Keratinocyte (primary cell): ENCODE data around the gene RFX6. TPM values are rescaled to one million over a fixed set of nuclear protein-coding genes. Genes with fewer than 3 reads are reported as not detected.

Experiments
- DNase-seq: peaks from one replicate; pipeline ENCODE4 v3.0.0-alpha.2; 2011; ENCODE audit warnings: low read depth, missing footprints, low spot score
- FAIRE-seq: peaks from 2 replicates; lab custom pipeline; 2011; peaks lifted over from hg19 to GRCh38; lab: Jason Lieb, UNC
- H2AFZ ChIP-seq: 2 replicates; pipeline ENCODE4 v1.6.0; 2012; ENCODE audit warnings: low read length, control low read depth, inconsistent platforms; ENCODE audit not compliant: control insufficient read depth
- H3K27ac ChIP-seq: 2 replicates; pipeline ENCODE4 v1.5.1; 2011; ENCODE audit warnings: low read length; ENCODE audit not compliant: control insufficient read depth, insufficient read depth
- H3K27me3 ChIP-seq: 3 replicates; pipeline ENCODE4 v1.6.0; 2011; ENCODE audit warnings: low read length; ENCODE audit not compliant: control insufficient read depth, insufficient read depth; ENCODE audit errors: extremely low read depth
- H3K36me3 ChIP-seq, 2 experiments: 2 replicates in 1 of 2; 3 replicates in 1 of 2; pipeline ENCODE4 v1.5.1; 2011; ENCODE audit warnings: low read length in 2 of 2, mild to moderate bottlenecking in 1 of 2; ENCODE audit not compliant: control insufficient read depth in 2 of 2, insufficient read depth in 2 of 2; ENCODE audit errors: extremely low read depth in 1 of 2
- H3K4me1 ChIP-seq: 3 replicates; pipeline ENCODE4 v1.5.1; 2011; ENCODE audit warnings: low read length; ENCODE audit not compliant: control insufficient read depth, insufficient read depth; ENCODE audit errors: extremely low read depth
- H3K4me2 ChIP-seq: 3 replicates; pipeline ENCODE4 v1.6.0; 2011; ENCODE audit warnings: low read depth, low read length; ENCODE audit not compliant: control insufficient read depth, insufficient read depth; ENCODE audit errors: extremely low read depth
- H3K4me3 ChIP-seq, 3 experiments: fragments of 200-600 bp in 1 of 3; sonication (generic) in 1 of 3; 2 replicates in 2 of 3; 3 replicates in 1 of 3; pipeline ENCODE4 v1.5.1; 2011 to 2016; ENCODE audit warnings: low read length in 3 of 3, mild to moderate bottlenecking in 3 of 3, control low read depth in 2 of 3, inconsistent platforms in 1 of 3, low read depth in 1 of 3, mixed read lengths in 1 of 3, mixed run types in 1 of 3, moderate library complexity in 1 of 3; ENCODE audit not compliant: control insufficient read depth in 2 of 3, insufficient read depth in 2 of 3; ENCODE audit errors: extremely low read depth in 1 of 3
- H3K79me2 ChIP-seq: 2 replicates; pipeline ENCODE4 v1.6.0; 2012; ENCODE audit warnings: low read length; ENCODE audit not compliant: control insufficient read depth, insufficient read depth
- H3K9ac ChIP-seq: 3 replicates; pipeline ENCODE4 v1.6.0; 2011; ENCODE audit warnings: low read length; ENCODE audit not compliant: control insufficient read depth, insufficient read depth; ENCODE audit errors: extremely low read depth
- H3K9me1 ChIP-seq: 3 replicates; pipeline ENCODE4 v1.6.0; 2011; ENCODE audit warnings: low read length; ENCODE audit not compliant: control insufficient read depth, insufficient read depth; ENCODE audit errors: extremely low read depth
- H3K9me3 ChIP-seq: 2 replicates; pipeline ENCODE4 v1.5.1; 2012; ENCODE audit warnings: low read depth, low read length; ENCODE audit not compliant: control insufficient read depth
- H4K20me1 ChIP-seq: 3 replicates; pipeline ENCODE4 v1.6.0; 2011; ENCODE audit warnings: low read length; ENCODE audit not compliant: control insufficient read depth, insufficient read depth; ENCODE audit errors: extremely low read depth
- EZH2 ChIP-seq: IDR thresholded peaks from one replicate; pipeline ENCODE4 v1.6.1; 2012; ENCODE audit warnings: inconsistent platforms, mild to moderate bottlenecking, low read length, moderate library complexity
- dilution Hi-C: fragments of 300-500 bp; cut with MboI; formaldehyde crosslinking; loops from one replicate; pipeline ENCODE4 v1.7.0; 2020; ENCODE audit warnings: low sequenced_read_pairs; ENCODE audit not compliant: extremely low pct_ligation_motif_present
- polyA plus RNA-seq, 5 experiments: library from polyadenylated mRNA; depleted of rRNA in 3 of 5; stranded (reverse) in 3 of 5; stranded (forward) in 1 of 5; unstranded in 1 of 5; fragments of >200 nt; gene quantifications; 1 replicate in 1 of 5; 2 replicates in 3 of 5; 3 replicates in 1 of 5; pipeline versions ENCODE4 v1.2.1 to v1.2.3, GENCODE V29; 2011 to 2012; ENCODE audit warnings: missing spikeins in 2 of 5, low read depth in 1 of 5, low replicate concordance in 1 of 5
- TF ChIP-seq, protein P1 (sequence below), 3 experiments: IDR thresholded peaks in 1 of 3; conservative IDR thresholded peaks in 1 of 3; optimal IDR thresholded peaks in 1 of 3; 2 replicates in 2 of 3; 3 replicates in 1 of 3; pipeline versions ENCODE3 to v1.5.1; 2011; ENCODE audit warnings: low read length in 3 of 3, mild to moderate bottlenecking in 3 of 3, moderate library complexity in 2 of 3, control low read depth in 1 of 3, inconsistent platforms in 1 of 3; ENCODE audit not compliant: insufficient read depth in 2 of 3; ENCODE audit errors: extremely low read depth in 1 of 3

RFX6 gene
- polyA plus RNA-seq, 1 donor (not counting 4 experiments of a cell fraction or from before 2014, with no cell fraction given), result not detected

DNA sequence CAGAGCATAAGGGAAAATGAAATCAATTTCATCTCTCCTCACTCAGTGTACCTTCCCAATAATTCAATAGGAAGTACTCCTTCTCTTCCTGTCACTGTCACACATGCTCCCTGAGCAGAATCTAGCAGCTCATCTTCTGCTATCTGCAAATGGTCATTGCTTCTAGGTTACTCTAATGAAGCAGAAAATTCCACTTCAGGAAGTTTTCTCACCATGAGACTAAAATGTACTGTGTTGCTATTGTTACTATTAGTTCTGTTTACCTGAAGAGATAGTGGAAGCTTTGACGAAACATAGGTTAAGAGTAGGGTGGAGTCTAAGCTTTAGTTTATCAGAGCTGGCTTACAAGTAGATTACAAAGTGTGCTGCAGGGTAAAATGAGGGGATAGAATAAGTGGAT lies 52.8 kb downstream of the RFX6 start:
- H3K4me2 ChIP-seq, result no peak overlapping the region
- H3K9ac ChIP-seq, result no peak overlapping the region
- no peak overlapping the region for H3K4me3 ChIP-seq
- no peak overlapping the region for H3K27ac ChIP-seq
- H3K9me3 ChIP-seq, result no peaks in the 10 kb centered on the region
- dilution Hi-C loops, result no loop called here
- no peaks in the 10 kb centered on the region for H3K79me2 ChIP-seq
- H2AFZ ChIP-seq, result no peak overlapping the region
- H3K27me3 ChIP-seq, result no peaks in the 10 kb centered on the region
- no peak for FAIRE-seq
- no peaks in the 10 kb centered on the region for H3K9me1 ChIP-seq
- DNase-seq, result no peak
- TF ChIP-seq, protein P1, sequence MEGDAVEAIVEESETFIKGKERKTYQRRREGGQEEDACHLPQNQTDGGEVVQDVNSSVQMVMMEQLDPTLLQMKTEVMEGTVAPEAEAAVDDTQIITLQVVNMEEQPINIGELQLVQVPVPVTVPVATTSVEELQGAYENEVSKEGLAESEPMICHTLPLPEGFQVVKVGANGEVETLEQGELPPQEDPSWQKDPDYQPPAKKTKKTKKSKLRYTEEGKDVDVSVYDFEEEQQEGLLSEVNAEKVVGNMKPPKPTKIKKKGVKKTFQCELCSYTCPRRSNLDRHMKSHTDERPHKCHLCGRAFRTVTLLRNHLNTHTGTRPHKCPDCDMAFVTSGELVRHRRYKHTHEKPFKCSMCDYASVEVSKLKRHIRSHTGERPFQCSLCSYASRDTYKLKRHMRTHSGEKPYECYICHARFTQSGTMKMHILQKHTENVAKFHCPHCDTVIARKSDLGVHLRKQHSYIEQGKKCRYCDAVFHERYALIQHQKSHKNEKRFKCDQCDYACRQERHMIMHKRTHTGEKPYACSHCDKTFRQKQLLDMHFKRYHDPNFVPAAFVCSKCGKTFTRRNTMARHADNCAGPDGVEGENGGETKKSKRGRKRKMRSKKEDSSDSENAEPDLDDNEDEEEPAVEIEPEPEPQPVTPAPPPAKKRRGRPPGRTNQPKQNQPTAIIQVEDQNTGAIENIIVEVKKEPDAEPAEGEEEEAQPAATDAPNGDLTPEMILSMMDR (optimal IDR thresholded peaks at IDR 0.05 in 1 of 3, IDR thresholded peaks at IDR 0.05 in 1 of 3, conservative IDR thresholded peaks at IDR 0.05 in 1 of 3; ENCODE audit: extremely low read depth in 1 of 3, insufficient read depth in 2 of 3, low read length in 3 of 3), result no peak
- no peak for TF ChIP-seq EZH2
- no peaks in the 10 kb centered on the region for H3K36me3 ChIP-seq
- H3K4me1 ChIP-seq, result no peaks in the 10 kb centered on the region
- H4K20me1 ChIP-seq, result no peaks in the 10 kb centered on the region

DNA sequence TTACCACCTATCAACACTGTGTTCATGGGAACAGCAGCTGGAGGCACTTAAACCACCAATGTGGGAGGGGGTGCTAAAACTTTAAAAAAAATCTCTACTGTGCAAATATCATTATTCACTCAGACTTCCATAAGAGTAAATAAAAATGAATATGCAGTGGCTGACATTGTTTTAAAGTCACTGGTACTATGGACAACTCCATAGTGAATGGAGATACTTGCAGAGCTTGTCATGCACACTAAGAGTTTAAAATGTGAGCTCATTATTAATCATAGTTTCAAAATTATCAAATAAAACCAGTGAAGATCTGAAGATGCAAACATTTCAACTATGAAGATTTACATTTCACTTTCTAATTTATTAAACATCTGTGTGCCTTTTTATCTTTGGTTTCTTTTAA lies 54.4 kb downstream of the RFX6 start:
- Histone ChIP-seq H3K36me3 (no peaks in the 10 kb centered on the region), H3K27ac (no peak overlapping the region), H3K4me1 (no peaks in the 10 kb centered on the region), H4K20me1 (no peaks in the 10 kb centered on the region), H3K79me2 (no peaks in the 10 kb centered on the region), H3K27me3 (no peaks in the 10 kb centered on the region), H3K9ac (no peak overlapping the region), H3K4me2 (no peak overlapping the region), H2AFZ (no peak overlapping the region), H3K9me1 (no peaks in the 10 kb centered on the region), H3K9me3 (no peaks in the 10 kb centered on the region), H3K4me3 (no peak overlapping the region)
- no peak for TF ChIP-seq EZH2
- TF ChIP-seq, protein P1 (optimal IDR thresholded peaks at IDR 0.05 in 1 of 3, IDR thresholded peaks at IDR 0.05 in 1 of 3, conservative IDR thresholded peaks at IDR 0.05 in 1 of 3; ENCODE audit: extremely low read depth in 1 of 3, insufficient read depth in 2 of 3, low read length in 3 of 3), result no peak
- no peak for DNase-seq
- no peak for FAIRE-seq
- dilution Hi-C loops, result no loop called here
